ENCODE measurements around the gene GAST. TPM values are rescaled to one million over a fixed set of nuclear protein-coding genes. Genes with fewer than 3 reads are reported as not detected.

GAST gene
- total and polyA plus RNA-seq, 10 of the 15 experiments (the other 5 are each of a cell fraction or from before 2014, with no cell fraction given): not detected

DNA sequence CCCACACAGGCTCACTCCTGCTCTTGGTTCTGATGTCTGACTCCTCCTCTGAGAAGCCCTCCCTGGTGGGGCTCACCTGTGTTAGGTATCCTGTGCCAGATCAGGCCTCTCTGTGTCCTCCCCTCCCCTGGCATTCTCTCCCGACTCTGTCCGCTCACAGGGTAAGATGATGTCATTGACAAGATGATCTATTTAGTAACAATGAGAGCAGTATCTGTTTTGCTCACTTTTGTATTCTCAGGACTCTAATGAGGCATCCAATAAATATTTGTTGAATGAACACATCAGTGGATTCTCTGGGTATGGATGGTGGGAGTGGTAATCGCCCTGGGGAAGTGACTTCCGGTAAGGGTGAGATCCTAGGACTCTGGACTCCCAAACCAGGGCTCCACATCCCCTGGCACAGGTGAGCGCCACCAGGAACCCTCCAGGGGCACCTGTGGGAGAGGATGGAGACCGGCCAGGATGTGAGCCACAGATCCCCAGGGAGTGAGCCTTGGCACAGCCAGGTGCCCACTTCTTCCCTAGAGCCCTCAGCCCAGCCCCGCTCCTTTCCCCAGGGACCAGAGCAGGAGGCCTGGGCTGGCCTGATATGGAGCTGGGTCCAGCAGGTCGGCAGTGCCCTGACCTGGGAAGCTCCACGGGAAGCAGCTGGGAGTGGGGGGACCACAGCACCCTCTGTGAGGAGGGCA is 27.7 kb downstream of the GAST start:
- ChIA-PET SMC1A (ENCODE audit: uncharacterized antibody, unreplicated experiment) (no interaction called here), POLR2A (no interaction called here), CTCF (interaction anchor here (0.9 to 2.9 kb wide), 3 partner anchors 59 to 79 kb away, joined by 3 to 17 read pairs (median 3); no protein-coding TSS in a partner anchor), RAD21 (ENCODE audit: unreplicated experiment) (no interaction called here)
- FAIRE-seq (no peak), ATAC-seq (no peak), DNase-seq (ENCODE audit: low read depth, low spot score) (no peak)
- BruUV-seq (replicated peaks): no TSS peak
- Histone ChIP-seq H3K9ac (ENCODE audit: control insufficient read depth, insufficient read depth, low read length) (no peak overlapping the region), H2AFZ (ENCODE audit: control insufficient read depth, low read depth, low read length) (no peak overlapping the region), H4K20me1 (ENCODE audit: control insufficient read depth, insufficient read depth) (no peaks in the 10 kb centered on the region), H3K4me2 (ENCODE audit: control insufficient read depth, insufficient read depth) (no peak overlapping the region), H3K27me3 (replicated peaks in 1 of 2; ENCODE audit: control insufficient read depth in 2 of 2, insufficient read depth in 2 of 2, low read length in 1 of 2) (peaks cover 3 to 4% of the 10 kb centered on the region in 2 experiments; a peak in 3 of 4 replicates), H3K4me1 (ENCODE audit: control insufficient read depth, insufficient read depth, low read length) (peaks cover 3% of the 10 kb centered on the region; the same call in 1 of the 2 replicates), H3K36me3 (ENCODE audit: control insufficient read depth in 2 of 2, insufficient read depth in 2 of 2, low read length in 1 of 2) (no peaks in the 10 kb centered on the region), H3K9me3 (replicated peaks; ENCODE audit: control insufficient read depth, insufficient read depth, low read length) (no peaks in the 10 kb centered on the region), H3K27ac (ENCODE audit: control insufficient read depth, insufficient read depth) (no peak overlapping the region), H3K4me3 (no peak overlapping the region), H3K79me2 (ENCODE audit: control insufficient read depth, insufficient read depth, low read length) (no peaks in the 10 kb centered on the region)
- TF ChIP-seq RB1 (IDR thresholded peaks at IDR 0.05; ENCODE audit: borderline replicate concordance) (no peak), ZNF274 (IDR thresholded peaks at IDR 0.05; ENCODE audit: insufficient read depth, insufficient read length) (no peak), TARDBP (IDR thresholded peaks at IDR 0.05; ENCODE audit: borderline replicate concordance) (no peak), KDM1A (IDR thresholded peaks at IDR 0.05; ENCODE audit: borderline replicate concordance) (no peak), RAD51 (IDR thresholded peaks at IDR 0.05) (no peak), PAX5 (IDR thresholded peaks at IDR 0.05; ENCODE audit: borderline replicate concordance, low read depth, low read length) (no peak), POU2F2 (IDR thresholded peaks at IDR 0.05; ENCODE audit: borderline replicate concordance, low read depth, low read length) (no peak), HDGF (IDR thresholded peaks at IDR 0.05) (no peak)
- TF ChIP-seq, protein P1, sequence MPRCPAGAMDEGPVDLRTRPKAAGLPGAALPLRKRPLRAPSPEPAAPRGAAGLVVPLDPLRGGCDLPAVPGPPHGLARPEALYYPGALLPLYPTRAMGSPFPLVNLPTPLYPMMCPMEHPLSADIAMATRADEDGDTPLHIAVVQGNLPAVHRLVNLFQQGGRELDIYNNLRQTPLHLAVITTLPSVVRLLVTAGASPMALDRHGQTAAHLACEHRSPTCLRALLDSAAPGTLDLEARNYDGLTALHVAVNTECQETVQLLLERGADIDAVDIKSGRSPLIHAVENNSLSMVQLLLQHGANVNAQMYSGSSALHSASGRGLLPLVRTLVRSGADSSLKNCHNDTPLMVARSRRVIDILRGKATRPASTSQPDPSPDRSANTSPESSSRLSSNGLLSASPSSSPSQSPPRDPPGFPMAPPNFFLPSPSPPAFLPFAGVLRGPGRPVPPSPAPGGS (IDR thresholded peaks at IDR 0.05; ENCODE audit: borderline replicate concordance, insufficient read depth, low read depth, low read length, poor library complexity, severe bottlenecking): no peak
- TF ChIP-seq, protein P2, sequence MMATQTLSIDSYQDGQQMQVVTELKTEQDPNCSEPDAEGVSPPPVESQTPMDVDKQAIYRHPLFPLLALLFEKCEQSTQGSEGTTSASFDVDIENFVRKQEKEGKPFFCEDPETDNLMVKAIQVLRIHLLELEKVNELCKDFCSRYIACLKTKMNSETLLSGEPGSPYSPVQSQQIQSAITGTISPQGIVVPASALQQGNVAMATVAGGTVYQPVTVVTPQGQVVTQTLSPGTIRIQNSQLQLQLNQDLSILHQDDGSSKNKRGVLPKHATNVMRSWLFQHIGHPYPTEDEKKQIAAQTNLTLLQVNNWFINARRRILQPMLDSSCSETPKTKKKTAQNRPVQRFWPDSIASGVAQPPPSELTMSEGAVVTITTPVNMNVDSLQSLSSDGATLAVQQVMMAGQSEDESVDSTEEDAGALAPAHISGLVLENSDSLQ (IDR thresholded peaks at IDR 0.05): no peak
- TF ChIP-seq, protein P3, sequence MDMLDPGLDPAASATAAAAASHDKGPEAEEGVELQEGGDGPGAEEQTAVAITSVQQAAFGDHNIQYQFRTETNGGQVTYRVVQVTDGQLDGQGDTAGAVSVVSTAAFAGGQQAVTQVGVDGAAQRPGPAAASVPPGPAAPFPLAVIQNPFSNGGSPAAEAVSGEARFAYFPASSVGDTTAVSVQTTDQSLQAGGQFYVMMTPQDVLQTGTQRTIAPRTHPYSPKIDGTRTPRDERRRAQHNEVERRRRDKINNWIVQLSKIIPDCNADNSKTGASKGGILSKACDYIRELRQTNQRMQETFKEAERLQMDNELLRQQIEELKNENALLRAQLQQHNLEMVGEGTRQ (IDR thresholded peaks at IDR 0.05; ENCODE audit: borderline replicate concordance, low read depth, low read length): no peak
- in situ Hi-C loops (cut with MboI) (loop anchor here (5.0 kb wide), 1 partner anchor 62 kb away; no protein-coding TSS in a partner anchor), intact Hi-C loops (cut with micrococcal nuclease; ENCODE audit: unreplicated experiment) (no loop called here)
- WGBS (ENCODE audit: insufficient coverage, insufficient replicate concordance, low lambda C conversion rate, missing lambda C conversion rate): 22% methylated on average over 8 of the region's 9 CpGs

Measured in GM12878 (cell line).